ENCODE data around the gene CDKN1A.

Gene CDKN1A

GRCh38 chr6:36679043-36679833 is 724 bp downstream of the CDKN1A start:
- Histone ChIP-seq H3K9ac (ENCODE audit: low read length) (peak overlapping the region; percentile 93), H2BK12ac (ENCODE audit: low read length) (peak overlapping the region; percentile 5), H3K36me3 (ENCODE audit: control insufficient read depth in 1 of 2, insufficient read depth in 2 of 2, low read length in 2 of 2) (peaks cover 14 to 23% of the 10 kb centered on the region in 2 experiments), H2BK5ac (ENCODE audit: low read depth, low read length, poor library complexity) (peak overlapping the region; percentile 23), H3K79me1 (ENCODE audit: low read length) (peaks cover 38% of the 10 kb centered on the region), H3K14ac (ENCODE audit: low read length) (peak overlapping the region; percentile 69), H2BK120ac (ENCODE audit: insufficient read depth, low read length, poor library complexity) (no peak overlapping the region), H3K18ac (ENCODE audit: low read length) (peak overlapping the region; percentile 89), H3K79me2 (ENCODE audit: control insufficient read depth, insufficient read depth, low read length, poor library complexity) (peaks cover 18% of the 10 kb centered on the region), H3K4me2 (ENCODE audit: low read length) (peak overlapping the region; percentile 97), H3K27ac (ENCODE audit: low read depth, low read length) (peak overlapping the region; percentile 16), H4K12ac (ENCODE audit: low read depth, low read length) (no peak overlapping the region), H3K4me1 (ENCODE audit: control insufficient read depth in 1 of 2, insufficient read depth in 2 of 2, low read length in 2 of 2) (peaks cover 29% of the 10 kb centered on the region in 2 experiments), H3K23ac (ENCODE audit: low read length) (no peak overlapping the region), H2AK5ac (ENCODE audit: low read length) (no peak overlapping the region), H3K27me3 (ENCODE audit: insufficient read depth, low read length) (peaks cover 6% of the 10 kb centered on the region), H2AFZ (ENCODE audit: insufficient read depth, low read length, poor library complexity) (peak overlapping the region; percentile 19), H4K8ac (ENCODE audit: low read depth, low read length) (peak overlapping the region; percentile 26), H3K9me3 (ENCODE audit: insufficient read depth, low read depth, low read length) (peaks cover 2% of the 10 kb centered on the region), H3K4ac (ENCODE audit: low read depth, low read length) (peak overlapping the region; percentile 60), H4K91ac (ENCODE audit: low read depth, low read length) (peak overlapping the region; percentile 70), H3K4me3 (ENCODE audit: low read depth, low read length) (peak overlapping the region; percentile 89)
- WGBS (ENCODE audit: extremely low coverage, insufficient coverage, insufficient read length), result no CpG with 5 or more reads among the region's 61 CpGs
- peak; percentile 72 to 77 for DNase-seq

DNA sequence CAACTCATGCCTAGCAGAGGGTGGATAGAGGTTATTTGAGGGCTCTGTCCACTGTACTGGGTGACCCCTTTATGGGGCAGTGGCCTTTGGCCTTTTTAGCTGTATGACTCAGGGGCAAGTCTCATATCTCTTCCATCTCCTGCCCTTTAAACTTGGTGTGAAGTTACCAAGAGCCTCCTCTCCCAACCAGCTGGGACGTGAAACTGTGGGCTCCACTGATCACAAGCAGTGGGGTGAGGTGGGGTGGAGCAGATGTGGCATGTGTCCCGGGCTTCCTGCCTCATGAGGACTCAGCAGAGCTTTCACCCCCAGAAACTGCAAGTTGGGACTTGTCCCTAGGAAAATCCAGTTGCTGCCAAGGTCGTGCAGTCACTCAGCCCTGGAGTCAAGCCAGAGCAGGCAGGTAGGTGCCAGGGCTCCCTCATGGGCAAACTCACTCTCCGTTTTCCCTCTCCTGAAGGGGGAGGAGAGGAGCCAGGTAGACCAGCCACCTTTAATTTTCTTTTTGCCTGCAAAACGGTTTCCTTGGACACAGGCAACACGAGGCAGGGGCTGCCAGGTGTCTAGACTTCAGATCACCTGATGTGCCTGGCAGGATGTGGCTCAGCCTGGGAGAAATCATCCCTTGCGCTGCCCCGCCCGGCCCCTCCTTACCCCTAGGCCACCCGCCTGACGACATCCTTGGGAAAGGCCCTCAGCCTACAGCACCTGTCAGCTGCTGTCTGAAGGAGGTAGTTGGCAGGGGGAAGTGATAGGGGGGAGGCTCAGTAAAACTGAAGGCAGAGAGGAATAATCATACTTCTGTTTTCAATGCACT is 4.0 kb downstream of the CDKN1A start:
- H3K9ac ChIP-seq (ENCODE audit: low read length), result no peak overlapping the region
- H3K14ac ChIP-seq (ENCODE audit: low read length), result peak overlapping the region; percentile 42
- H2BK12ac ChIP-seq (ENCODE audit: low read length), result peak overlapping the region; percentile 68
- peak overlapping the region; percentile 14 for H2BK5ac ChIP-seq (ENCODE audit: low read depth, low read length, poor library complexity)
- peak overlapping the region; percentile 9 for H4K8ac ChIP-seq (ENCODE audit: low read depth, low read length)
- peak overlapping the region; percentile 40 for H3K4ac ChIP-seq (ENCODE audit: low read depth, low read length)
- no peak overlapping the region for H2AFZ ChIP-seq (ENCODE audit: insufficient read depth, low read length, poor library complexity)
- peak; percentile 88 to 92 for DNase-seq
- no peak overlapping the region for H4K12ac ChIP-seq (ENCODE audit: low read depth, low read length)
- no peak overlapping the region for H3K4me3 ChIP-seq (ENCODE audit: low read depth, low read length)
- peaks cover 23% of the 10 kb centered on the region for H3K79me1 ChIP-seq (ENCODE audit: low read length)
- WGBS (ENCODE audit: extremely low coverage, insufficient coverage, insufficient read length), result no CpG with 5 or more reads among the region's 11 CpGs
- peak overlapping the region; percentile 23 for H3K27ac ChIP-seq (ENCODE audit: low read depth, low read length)
- peaks cover 43 to 49% of the 10 kb centered on the region in 2 experiments for H3K36me3 ChIP-seq (ENCODE audit: control insufficient read depth in 1 of 2, insufficient read depth in 2 of 2, low read length in 2 of 2)
- H3K23ac ChIP-seq (ENCODE audit: low read length), result no peak overlapping the region
- peak overlapping the region; percentile 45 for H3K18ac ChIP-seq (ENCODE audit: low read length)
- peaks cover 6% of the 10 kb centered on the region for H3K27me3 ChIP-seq (ENCODE audit: insufficient read depth, low read length)
- H2BK120ac ChIP-seq (ENCODE audit: insufficient read depth, low read length, poor library complexity), result peak overlapping the region; percentile 66
- peaks cover 17% of the 10 kb centered on the region in 2 experiments for H3K4me1 ChIP-seq (ENCODE audit: control insufficient read depth in 1 of 2, insufficient read depth in 2 of 2, low read length in 2 of 2)
- H4K91ac ChIP-seq (ENCODE audit: low read depth, low read length), result peak overlapping the region; percentile 48
- peaks cover 2% of the 10 kb centered on the region for H3K9me3 ChIP-seq (ENCODE audit: insufficient read depth, low read depth, low read length)
- H2AK5ac ChIP-seq (ENCODE audit: low read length), result no peak overlapping the region
- peaks cover 18% of the 10 kb centered on the region for H3K79me2 ChIP-seq (ENCODE audit: control insufficient read depth, insufficient read depth, low read length, poor library complexity)
- peak overlapping the region; percentile 28 for H3K4me2 ChIP-seq (ENCODE audit: low read length)

DNA sequence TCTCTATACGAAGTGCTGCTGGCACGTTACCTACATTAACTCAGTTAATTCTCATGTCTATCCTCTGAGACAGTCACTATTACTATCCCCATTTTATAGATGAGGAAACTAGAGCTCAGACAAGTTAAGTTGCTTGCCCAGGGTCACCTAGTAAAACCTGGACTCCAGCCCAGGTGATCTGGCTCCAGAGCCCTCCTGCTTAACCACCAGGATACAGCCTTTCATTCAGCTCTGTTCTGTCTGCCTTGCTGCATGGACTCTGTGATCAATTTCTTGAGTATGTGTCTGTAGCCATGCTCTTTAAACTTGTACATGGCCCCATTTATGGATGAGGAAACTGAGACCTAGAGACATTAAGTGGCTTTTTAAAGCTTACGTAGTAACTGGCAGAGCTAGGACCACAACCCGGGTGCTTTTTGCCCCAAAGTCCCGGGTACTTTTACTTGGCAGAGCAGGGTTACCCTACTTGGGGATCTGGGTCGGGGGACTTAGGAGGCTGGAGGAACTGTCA is 4.7 kb downstream of the CDKN1A start:
- Histone ChIP-seq H3K23ac (ENCODE audit: low read length) (no peak overlapping the region), H3K36me3 (ENCODE audit: control insufficient read depth in 1 of 2, insufficient read depth in 2 of 2, low read length in 2 of 2) (peaks cover 43 to 49% of the 10 kb centered on the region in 2 experiments), H2AK5ac (ENCODE audit: low read length) (no peak overlapping the region), H3K27me3 (ENCODE audit: insufficient read depth, low read length) (peaks cover 6% of the 10 kb centered on the region), H2BK12ac (ENCODE audit: low read length) (no peak overlapping the region), H4K91ac (ENCODE audit: low read depth, low read length) (no peak overlapping the region), H3K4me3 (ENCODE audit: low read depth, low read length) (no peak overlapping the region), H3K27ac (ENCODE audit: low read depth, low read length) (no peak overlapping the region), H4K12ac (ENCODE audit: low read depth, low read length) (no peak overlapping the region), H3K4ac (ENCODE audit: low read depth, low read length) (no peak overlapping the region), H3K79me1 (ENCODE audit: low read length) (peaks cover 18% of the 10 kb centered on the region), H3K9ac (ENCODE audit: low read length) (no peak overlapping the region), H3K18ac (ENCODE audit: low read length) (no peak overlapping the region), H2BK5ac (ENCODE audit: low read depth, low read length, poor library complexity) (no peak overlapping the region), H3K79me2 (ENCODE audit: control insufficient read depth, insufficient read depth, low read length, poor library complexity) (peaks cover 17% of the 10 kb centered on the region), H2AFZ (ENCODE audit: insufficient read depth, low read length, poor library complexity) (no peak overlapping the region), H3K14ac (ENCODE audit: low read length) (no peak overlapping the region), H3K4me2 (ENCODE audit: low read length) (no peak overlapping the region), H4K8ac (ENCODE audit: low read depth, low read length) (no peak overlapping the region), H3K4me1 (ENCODE audit: control insufficient read depth in 1 of 2, insufficient read depth in 2 of 2, low read length in 2 of 2) (peaks cover 11 to 12% of the 10 kb centered on the region in 2 experiments), H2BK120ac (ENCODE audit: insufficient read depth, low read length, poor library complexity) (no peak overlapping the region), H3K9me3 (ENCODE audit: insufficient read depth, low read depth, low read length) (peaks cover 2% of the 10 kb centered on the region)
- no CpG with 5 or more reads among the region's 6 CpGs for WGBS (ENCODE audit: extremely low coverage, insufficient coverage, insufficient read length)
- DNase-seq, result no peak

DNA sequence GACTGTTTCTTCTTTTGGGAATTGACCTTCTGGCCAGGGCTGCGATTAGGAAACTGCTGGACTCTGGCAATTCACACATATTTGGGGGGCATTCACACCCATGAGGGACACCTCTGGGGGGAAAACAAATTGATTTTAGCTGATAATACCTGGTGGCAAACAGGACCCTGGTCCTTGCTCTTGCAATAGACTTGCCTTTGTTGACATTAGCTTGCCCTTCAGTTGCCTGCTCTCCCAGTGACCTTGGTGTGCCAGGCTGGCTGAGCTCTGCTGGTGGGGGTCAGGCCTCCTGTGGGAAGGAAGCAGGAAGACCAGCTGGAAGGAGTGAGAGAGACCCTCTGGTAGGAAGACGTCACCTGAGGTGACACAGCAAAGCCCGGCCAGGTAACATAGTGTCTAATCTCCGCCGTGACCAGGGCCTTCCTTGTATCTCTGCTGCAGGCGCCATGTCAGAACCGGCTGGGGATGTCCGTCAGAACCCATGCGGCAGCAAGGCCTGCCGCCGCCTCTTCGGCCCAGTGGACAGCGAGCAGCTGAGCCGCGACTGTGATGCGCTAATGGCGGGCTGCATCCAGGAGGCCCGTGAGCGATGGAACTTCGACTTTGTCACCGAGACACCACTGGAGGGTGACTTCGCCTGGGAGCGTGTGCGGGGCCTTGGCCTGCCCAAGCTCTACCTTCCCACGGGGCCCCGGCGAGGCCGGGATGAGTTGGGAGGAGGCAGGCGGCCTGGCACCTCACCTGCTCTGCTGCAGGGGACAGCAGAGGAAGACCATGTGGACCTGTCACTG is 5.3 kb downstream of the CDKN1A start:
- Histone ChIP-seq H3K4me3 (ENCODE audit: low read depth, low read length) (no peak overlapping the region), H3K27ac (ENCODE audit: low read depth, low read length) (no peak overlapping the region), H2AFZ (ENCODE audit: insufficient read depth, low read length, poor library complexity) (no peak overlapping the region), H3K36me3 (ENCODE audit: control insufficient read depth in 1 of 2, insufficient read depth in 2 of 2, low read length in 2 of 2) (peaks cover 43 to 49% of the 10 kb centered on the region in 2 experiments), H3K79me2 (ENCODE audit: control insufficient read depth, insufficient read depth, low read length, poor library complexity) (peaks cover 13% of the 10 kb centered on the region), H3K9me3 (ENCODE audit: insufficient read depth, low read depth, low read length) (peaks cover 2% of the 10 kb centered on the region), H2BK120ac (ENCODE audit: insufficient read depth, low read length, poor library complexity) (no peak overlapping the region), H4K8ac (ENCODE audit: low read depth, low read length) (no peak overlapping the region), H3K4ac (ENCODE audit: low read depth, low read length) (no peak overlapping the region), H3K79me1 (ENCODE audit: low read length) (peaks cover 15% of the 10 kb centered on the region), H3K27me3 (ENCODE audit: insufficient read depth, low read length) (peaks cover 6% of the 10 kb centered on the region), H2AK5ac (ENCODE audit: low read length) (no peak overlapping the region), H3K9ac (ENCODE audit: low read length) (no peak overlapping the region), H3K23ac (ENCODE audit: low read length) (no peak overlapping the region), H4K12ac (ENCODE audit: low read depth, low read length) (no peak overlapping the region), H4K91ac (ENCODE audit: low read depth, low read length) (no peak overlapping the region), H2BK12ac (ENCODE audit: low read length) (no peak overlapping the region), H3K4me1 (ENCODE audit: control insufficient read depth in 1 of 2, insufficient read depth in 2 of 2, low read length in 2 of 2) (peaks cover 10% of the 10 kb centered on the region in 2 experiments), H3K14ac (ENCODE audit: low read length) (no peak overlapping the region), H3K18ac (ENCODE audit: low read length) (no peak overlapping the region), H2BK5ac (ENCODE audit: low read depth, low read length, poor library complexity) (no peak overlapping the region), H3K4me2 (ENCODE audit: low read length) (no peak overlapping the region)
- peak in 1 of 2 donors; percentile 6 for DNase-seq
- no CpG with 5 or more reads among the region's 29 CpGs for WGBS (ENCODE audit: extremely low coverage, insufficient coverage, insufficient read length)

Data from trophoblast cell (in vitro differentiated cells and primary cell).